Smooth muscle cell (in vitro differentiated cells): ENCODE data around the gene SHCBP1L. TPM values are rescaled to one million over a fixed set of nuclear protein-coding genes. Genes with fewer than 3 reads are reported as not detected.

Experiments used
- DNase-seq: peaks from one replicate; lab custom pipeline; 2025; ENCODE audit not compliant: unreplicated experiment; lab: John Stamatoyannopoulos, UW
- H2AFZ ChIP-seq: fragments of 200-600 bp; sonication (generic); 2 replicates; pipeline ENCODE4 v1.6.0; 2016; ENCODE audit warnings: antibody characterized with exemption, low read depth, mild to moderate bottlenecking
- H3F3A ChIP-seq: fragments of 200-600 bp; sonication (generic); 2 replicates; pipeline ENCODE4 v1.6.0; 2017; ENCODE audit warnings: antibody characterized with exemption, low read depth
- H3K27ac ChIP-seq: fragments of 200-600 bp; sonication (generic); 2 replicates; pipeline ENCODE4 v1.5.1; 2016; ENCODE audit warnings: low read depth, mild to moderate bottlenecking
- H3K27me3 ChIP-seq: fragments of 200-600 bp; sonication (generic); 2 replicates; pipeline ENCODE4 v1.6.1; 2016; ENCODE audit warnings: low read depth, mild to moderate bottlenecking
- H3K36me3 ChIP-seq: fragments of 200-600 bp; sonication (generic); 2 replicates; pipeline ENCODE4 v1.5.1; 2016; ENCODE audit warnings: low read depth
- H3K4me1 ChIP-seq: fragments of 200-600 bp; sonication (generic); 2 replicates; pipeline ENCODE4 v1.5.1; 2016; ENCODE audit warnings: low read depth
- H3K4me2 ChIP-seq: fragments of 200-600 bp; sonication (generic); 2 replicates; pipeline ENCODE4 v1.6.0; 2016; ENCODE audit warnings: mild to moderate bottlenecking
- H3K4me3 ChIP-seq: fragments of 200-600 bp; sonication (generic); 2 replicates; pipeline ENCODE4 v1.5.1; 2016; ENCODE audit warnings: mild to moderate bottlenecking
- H3K79me2 ChIP-seq: fragments of 200-600 bp; sonication (generic); 2 replicates; pipeline ENCODE4 v1.6.0; 2016; ENCODE audit warnings: low read depth, mild to moderate bottlenecking
- H3K9ac ChIP-seq: fragments of 200-600 bp; sonication (generic); 2 replicates; pipeline ENCODE4 v1.6.0; 2016; ENCODE audit warnings: low read depth
- H3K9me3 ChIP-seq: fragments of 200-600 bp; sonication (generic); replicated peaks from 2 replicates; pipeline ENCODE4 v1.5.1; 2016; ENCODE audit warnings: low read depth
- H4K20me1 ChIP-seq: fragments of 200-600 bp; sonication (generic); 2 replicates; pipeline ENCODE4 v1.6.0; 2016; ENCODE audit warnings: low read depth
- CTCF ChIP-seq: fragments of 200-600 bp; sonication (generic); IDR thresholded peaks from 2 replicates; pipeline ENCODE4 v1.5.1; 2017; ENCODE audit warnings: borderline replicate concordance, mild to moderate bottlenecking, antibody characterized with exemption; ENCODE audit not compliant: insufficient read depth, poor library complexity, severe bottlenecking
- WGBS: methylation state at CpG from one replicate; pipeline ENCODE4 v1.1.7; 2016; ENCODE audit warnings: low lambda C conversion rate; 5-methylcytosine and 5-hydroxymethylcytosine counted together
- polyA plus RNA-seq: library from polyadenylated mRNA; unstranded; fragments of >200 nt; fragmentation: Nextera tagmentation; extraction: Ambion mirVana; gene quantifications from 2 replicates; pipeline ENCODE4 v1.2.1, GENCODE V29; 2016
- total RNA-seq: library from RNA; depleted of rRNA; stranded (reverse); fragments of >200 nt; gene quantifications from 2 replicates; pipeline ENCODE4 v1.2.3, GENCODE V29; 2014

Gene SHCBP1L
- total and polyA plus RNA-seq, 2 experiments from 2014 or later = not detected

- no peak overlapping the region for H3K4me2 ChIP-seq
- WGBS = 88% methylated on average over 1 of the region's 1 CpG
Observed at GRCh38 chr1:182965096-182965495, 12.1 kb upstream of the SHCBP1L start.

DNA sequence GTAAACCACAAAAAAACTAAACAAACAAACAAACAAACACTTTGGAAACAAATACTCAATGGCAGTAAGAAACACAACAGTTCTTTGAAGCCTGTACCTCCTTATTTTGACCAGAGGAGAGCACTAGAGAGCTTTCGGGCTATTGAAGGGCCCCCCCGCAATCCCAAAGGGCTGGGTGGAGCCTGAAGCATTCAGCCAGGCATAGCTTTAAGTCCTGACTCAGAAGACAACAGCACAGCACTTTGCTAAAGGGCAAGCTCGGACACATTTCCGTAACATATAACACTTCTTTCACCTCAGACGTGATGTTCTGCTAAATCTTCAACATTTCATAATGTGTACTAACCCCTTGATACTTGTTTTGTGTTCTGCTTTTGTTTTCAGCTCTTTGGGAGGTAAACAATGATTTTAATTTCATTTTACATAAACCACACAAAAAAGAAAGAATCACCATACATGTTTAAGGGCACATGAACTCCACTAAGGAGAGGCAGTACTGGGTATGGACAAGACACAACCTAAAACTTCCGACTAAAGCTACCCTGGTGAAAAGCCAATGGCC lies 9.7 kb upstream of the SHCBP1L start:
- Histone ChIP-seq H2AFZ (peak overlapping the region; percentile 72), H3K4me2 (peak overlapping the region; percentile 76), H3F3A (no peaks in the 10 kb centered on the region), H3K9ac (peak overlapping the region; percentile 61), H3K27ac (peak overlapping the region; percentile 83), H3K4me3 (peak overlapping the region; percentile 39), H3K27me3 (no peaks in the 10 kb centered on the region), H3K36me3 (no peaks in the 10 kb centered on the region), H4K20me1 (no peaks in the 10 kb centered on the region), H3K79me2 (no peaks in the 10 kb centered on the region), H3K4me1 (peaks cover 12% of the 10 kb centered on the region), H3K9me3 (no peaks in the 10 kb centered on the region)
- peak; percentile 11 for DNase-seq
- TF ChIP-seq CTCF = peak; percentile 95
- WGBS = 11% methylated on average over 6 of the region's 6 CpGs

More at GRCh38 chr1:182965096-182965495, 12.1 kb upstream of the SHCBP1L start:
- Histone ChIP-seq H3K36me3 (no peaks in the 10 kb centered on the region), H3K27me3 (no peaks in the 10 kb centered on the region), H3K27ac (no peak overlapping the region), H3K79me2 (no peaks in the 10 kb centered on the region), H2AFZ (peak overlapping the region; percentile 14), H4K20me1 (no peaks in the 10 kb centered on the region), H3K4me3 (no peak overlapping the region), H3K4me1 (peaks cover 12% of the 10 kb centered on the region), H3K9ac (no peak overlapping the region), H3F3A (no peaks in the 10 kb centered on the region), H3K9me3 (no peaks in the 10 kb centered on the region)
- TF ChIP-seq CTCF = no peak
- no peak for DNase-seq

GRCh38 chr1:182960046-182960445 lies 7.1 kb upstream of the SHCBP1L start:
- TF ChIP-seq CTCF = no peak
- no peak for DNase-seq
- Histone ChIP-seq H3F3A (no peaks in the 10 kb centered on the region), H3K27ac (no peak overlapping the region), H2AFZ (no peak overlapping the region), H3K4me3 (no peak overlapping the region), H3K79me2 (no peaks in the 10 kb centered on the region), H3K9ac (no peak overlapping the region), H3K4me2 (no peak overlapping the region), H3K4me1 (peaks cover 6% of the 10 kb centered on the region), H3K9me3 (no peaks in the 10 kb centered on the region), H4K20me1 (no peaks in the 10 kb centered on the region), H3K27me3 (no peaks in the 10 kb centered on the region), H3K36me3 (no peaks in the 10 kb centered on the region)
- 95% methylated on average over 15 of the region's 15 CpGs for WGBS

GRCh38 chr1:182957902-182958395 lies 5.0 kb upstream of the SHCBP1L start:
- WGBS = 77% methylated on average over 11 of the region's 11 CpGs
- Histone ChIP-seq H3K9ac (no peak overlapping the region), H3F3A (no peaks in the 10 kb centered on the region), H3K27ac (no peak overlapping the region), H3K36me3 (no peaks in the 10 kb centered on the region), H4K20me1 (no peaks in the 10 kb centered on the region), H3K4me2 (no peak overlapping the region), H3K27me3 (no peaks in the 10 kb centered on the region), H3K4me1 (peaks cover 3% of the 10 kb centered on the region), H2AFZ (no peak overlapping the region), H3K9me3 (no peaks in the 10 kb centered on the region), H3K79me2 (no peaks in the 10 kb centered on the region), H3K4me3 (no peak overlapping the region)
- DNase-seq = no peak
- TF ChIP-seq CTCF = no peak
